A673 (cell line): ENCODE results near the gene ZBTB20.

Experiments
- CTCF ChIP-seq: fragments of 300-800, 200-600 bp; sonication (generic); conservative IDR thresholded peaks from 2 replicates; pipeline ENCODE4 v1.5.1; 2017; ENCODE audit warnings: low read depth, mild to moderate bottlenecking, antibody characterized with exemption, low read length, moderate library complexity, mixed read lengths
- EZH2 ChIP-seq: fragments of 200-600 bp; sonication (generic); IDR thresholded peaks from 2 replicates; pipeline ENCODE4 v1.6.1; 2017; ENCODE audit warnings: borderline replicate concordance, low read depth, mild to moderate bottlenecking, mixed read lengths, antibody characterized with exemption, low read length; ENCODE audit not compliant: poor library complexity, severe bottlenecking

GRCh38 chr3:114518206-114518808 lies 628.8 kb downstream of the ZBTB20 start:
- no peak for TF ChIP-seq CTCF
- TF ChIP-seq EZH2, result no peak
